PFSK-1 (cell line): ENCODE results near the gene FFAR4.

Experiments
- POLR2AphosphoS5 ChIP-seq: IDR thresholded peaks from 2 replicates; pipeline ENCODE4 v1.6.1; 2012; ENCODE audit warnings: low read depth, mild to moderate bottlenecking, control low read depth, low read length, moderate library complexity
- SIN3A ChIP-seq: IDR thresholded peaks from 2 replicates; pipeline ENCODE4 v1.6.1; 2012; ENCODE audit warnings: mild to moderate bottlenecking, low read length, moderate library complexity, borderline replicate concordance; ENCODE audit not compliant: insufficient read depth
- TAF1 ChIP-seq: IDR thresholded peaks from 2 replicates; pipeline ENCODE4 v1.6.1; 2012; ENCODE audit warnings: low read length, control low read depth, borderline replicate concordance; ENCODE audit not compliant: insufficient read depth
- TF ChIP-seq, protein P1 (sequence below), 2 experiments: IDR thresholded peaks; 2 replicates each; pipeline versions ENCODE4 v1.6.1 to v1.8.0; 2011 to 2012; ENCODE audit warnings: low read depth in 2 of 2, low read length in 2 of 2, control low read depth in 1 of 2, inconsistent platforms in 1 of 2, mild to moderate bottlenecking in 1 of 2, moderate library complexity in 1 of 2; ENCODE audit not compliant: insufficient read depth in 1 of 2

GRCh38 chr10:93589648-93590562 lies 23.4 kb downstream of the FFAR4 start:
- TF ChIP-seq, protein P1, sequence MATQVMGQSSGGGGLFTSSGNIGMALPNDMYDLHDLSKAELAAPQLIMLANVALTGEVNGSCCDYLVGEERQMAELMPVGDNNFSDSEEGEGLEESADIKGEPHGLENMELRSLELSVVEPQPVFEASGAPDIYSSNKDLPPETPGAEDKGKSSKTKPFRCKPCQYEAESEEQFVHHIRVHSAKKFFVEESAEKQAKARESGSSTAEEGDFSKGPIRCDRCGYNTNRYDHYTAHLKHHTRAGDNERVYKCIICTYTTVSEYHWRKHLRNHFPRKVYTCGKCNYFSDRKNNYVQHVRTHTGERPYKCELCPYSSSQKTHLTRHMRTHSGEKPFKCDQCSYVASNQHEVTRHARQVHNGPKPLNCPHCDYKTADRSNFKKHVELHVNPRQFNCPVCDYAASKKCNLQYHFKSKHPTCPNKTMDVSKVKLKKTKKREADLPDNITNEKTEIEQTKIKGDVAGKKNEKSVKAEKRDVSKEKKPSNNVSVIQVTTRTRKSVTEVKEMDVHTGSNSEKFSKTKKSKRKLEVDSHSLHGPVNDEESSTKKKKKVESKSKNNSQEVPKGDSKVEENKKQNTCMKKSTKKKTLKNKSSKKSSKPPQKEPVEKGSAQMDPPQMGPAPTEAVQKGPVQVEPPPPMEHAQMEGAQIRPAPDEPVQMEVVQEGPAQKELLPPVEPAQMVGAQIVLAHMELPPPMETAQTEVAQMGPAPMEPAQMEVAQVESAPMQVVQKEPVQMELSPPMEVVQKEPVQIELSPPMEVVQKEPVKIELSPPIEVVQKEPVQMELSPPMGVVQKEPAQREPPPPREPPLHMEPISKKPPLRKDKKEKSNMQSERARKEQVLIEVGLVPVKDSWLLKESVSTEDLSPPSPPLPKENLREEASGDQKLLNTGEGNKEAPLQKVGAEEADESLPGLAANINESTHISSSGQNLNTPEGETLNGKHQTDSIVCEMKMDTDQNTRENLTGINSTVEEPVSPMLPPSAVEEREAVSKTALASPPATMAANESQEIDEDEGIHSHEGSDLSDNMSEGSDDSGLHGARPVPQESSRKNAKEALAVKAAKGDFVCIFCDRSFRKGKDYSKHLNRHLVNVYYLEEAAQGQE (IDR thresholded peaks at IDR 0.05; ENCODE audit: insufficient read depth in 1 of 2, low read depth in 2 of 2, low read length in 2 of 2), result no peak
- TF ChIP-seq TAF1 (no peak), SIN3A (no peak), POLR2AphosphoS5 (no peak)
